K562 (cell line): ENCODE results near the gene GRAMD4. TPM values are rescaled to one million over a fixed set of nuclear protein-coding genes. Genes with fewer than 3 reads are reported as not detected.

Source experiments
- CBFA2T3 ChIP-seq: fragments of 450-650 bp; IDR thresholded peaks from 2 replicates; pipeline ENCODE4 v1.6.1; 2017
- CTBP1 ChIP-seq: fragments of 450-650 bp; IDR thresholded peaks from 2 replicates; pipeline ENCODE4 v1.6.1; 2016; ENCODE audit warnings: borderline replicate concordance
- HSF4 ChIP-seq: fragments of 250-450 bp; sonication (Bioruptor Pico); IDR thresholded peaks from 2 replicates; pipeline ENCODE4 v2.1.2; 2022; ENCODE audit warnings: mild to moderate bottlenecking, moderate library complexity, borderline replicate concordance
- NCOA1 ChIP-seq: fragments of 450-650 bp; IDR thresholded peaks from 2 replicates; pipeline ENCODE4 v1.6.1; 2016; ENCODE audit warnings: low read depth
- NCOR1 ChIP-seq: fragments of 450-650 bp; IDR thresholded peaks from 2 replicates; pipeline ENCODE4 v1.6.1; 2016; ENCODE audit warnings: mild to moderate bottlenecking, moderate library complexity
- NUFIP1 ChIP-seq: fragments of 450-650 bp; IDR thresholded peaks from 2 replicates; pipeline ENCODE4 v1.6.1; 2018; ENCODE audit not compliant: partially characterized antibody
- POLR2A ChIP-seq: fragments of 450-650 bp; conservative IDR thresholded peaks from 2 replicates; pipeline ENCODE4 v1.6.1; 2016
- TRIM24 ChIP-seq, 2 experiments: fragments of 450-650 bp; IDR thresholded peaks; 2 replicates each; pipeline ENCODE4 v1.6.1; 2016
- TRIM28 ChIP-seq: fragments of 450-650 bp; IDR thresholded peaks from 2 replicates; pipeline ENCODE4 v1.6.1; 2017
- ZNF165 ChIP-seq: fragments of 250-450 bp; sonication (Bioruptor Pico); IDR thresholded peaks from 2 replicates; pipeline ENCODE4 v1.4.0; 2020; ENCODE audit warnings: borderline replicate concordance
- ZNF175 ChIP-seq: fragments of 200-800 bp; sonication (Bioruptor generic); IDR thresholded peaks from 2 replicates; pipeline ENCODE4 v1.6.1; 2016; ENCODE audit warnings: low read depth, mild to moderate bottlenecking, missing genetic modification characterization, missing compliant biosample characterization
- ZNF197 ChIP-seq: fragments of 200-800 bp; sonication (Bioruptor generic); IDR thresholded peaks from 2 replicates; pipeline ENCODE4 v1.6.1; 2016; ENCODE audit warnings: low read depth, missing genetic modification characterization, missing compliant biosample characterization
- ZNF24 ChIP-seq: fragments of 450-650 bp; IDR thresholded peaks from 2 replicates; pipeline ENCODE4 v1.6.1; 2016
- ZNF668 ChIP-seq: fragments of 250-450 bp; sonication (Bioruptor Pico); IDR thresholded peaks from 2 replicates; pipeline ENCODE4 v1.8.0; 2022; ENCODE audit warnings: mild to moderate bottlenecking, inconsistent platforms
- ZNF699 ChIP-seq: fragments of 250-450 bp; sonication (Bioruptor Pico); IDR thresholded peaks from 2 replicates; pipeline ENCODE4 v1.8.0; 2021; ENCODE audit warnings: mild to moderate bottlenecking, moderate library complexity; ENCODE audit not compliant: insufficient replicate concordance
- polyA plus RNA-seq, 8 experiments: library from polyadenylated mRNA; depleted of rRNA in 4 of 8; stranded (reverse) in 5 of 8; unstranded in 3 of 8; fragments of >200 nt; fragmentation: Nextera tagmentation in 2 of 8; fragmentation: Illumina TruSeq in 1 of 8; extraction: Ambion mirVana in 2 of 8; extraction: Trizol in 1 of 8; gene quantifications; 2 replicates each; pipeline versions ENCODE4 v1.2.1 to v1.2.3, GENCODE V29; 2011 to 2014; ENCODE audit warnings: inconsistent platforms in 1 of 8, missing spikeins in 1 of 8
- total RNA-seq, 7 experiments: library from RNA; depleted of rRNA in 6 of 7; stranded (reverse); fragments of >200 nt in 6 of 7; fragmentation: Illumina TruSeq in 2 of 7; extraction: Trizol in 2 of 7; gene quantifications; 2 replicates each; pipeline versions ENCODE4 v1.2.1 to v1.2.3, GENCODE V29; 2011 to 2021; ENCODE audit warnings: low replicate concordance in 1 of 7
- TF ChIP-seq, protein P1 (sequence below), 2 experiments: fragments of 450-650 bp; IDR thresholded peaks; 2 replicates each; pipeline ENCODE4 v1.6.1; 2016; ENCODE audit warnings: mild to moderate bottlenecking in 2 of 2, borderline replicate concordance in 1 of 2, low read depth in 1 of 2, moderate library complexity in 1 of 2
- TF ChIP-seq, protein P2 (sequence below): sonication (generic); formaldehyde crosslinking; IDR thresholded peaks from 2 replicates; pipeline ENCODE4 v1.8.1; 2022; ENCODE audit warnings: missing genetic modification reagents
- TF ChIP-seq, protein P3 (sequence below): fragments of 250-450 bp; sonication (Bioruptor Pico); IDR thresholded peaks from 2 replicates; pipeline ENCODE4 v1.4.0; 2020; ENCODE audit warnings: borderline replicate concordance

The GRAMD4 gene
- total and polyA plus RNA-seq, 9 of the 15 experiments (the other 6 are each of a cell fraction or from before 2014, with no cell fraction given), result 0.18 to 44.8 (median 18.6) TPM

GRCh38 chr22:46604306-46604690 lies 15.9 kb upstream of the GRAMD4 start (continued):
- TF ChIP-seq ZNF699 (CRISPR knock-in tag) (no peak), TRIM28 (0 out of 2 replicates have a peak, but pooled peaks have one; percentile 33), ZNF668 (CRISPR knock-in tag) (no peak), POLR2A (peak; percentile 84), HSF4 (no peak), ZNF165 (CRISPR knock-in tag) (no peak), NCOR1 (peak; percentile 92), TRIM24 (IDR thresholded peaks at IDR 0.05) (peak; percentile 85 to 87), NUFIP1 (no peak), CBFA2T3 (peak; percentile 95), ZNF197 (CRISPR knock-in tag) (no peak; the same call in 1 of the 2 replicates), ZNF24 (peak; percentile 20; the same call in 1 of the 2 replicates), NCOA1 (peak; percentile 82; the same call in 1 of the 2 replicates), ZNF175 (CRISPR knock-in tag) (no peak), CTBP1 (peak; percentile 42)
- TF ChIP-seq, protein P1, sequence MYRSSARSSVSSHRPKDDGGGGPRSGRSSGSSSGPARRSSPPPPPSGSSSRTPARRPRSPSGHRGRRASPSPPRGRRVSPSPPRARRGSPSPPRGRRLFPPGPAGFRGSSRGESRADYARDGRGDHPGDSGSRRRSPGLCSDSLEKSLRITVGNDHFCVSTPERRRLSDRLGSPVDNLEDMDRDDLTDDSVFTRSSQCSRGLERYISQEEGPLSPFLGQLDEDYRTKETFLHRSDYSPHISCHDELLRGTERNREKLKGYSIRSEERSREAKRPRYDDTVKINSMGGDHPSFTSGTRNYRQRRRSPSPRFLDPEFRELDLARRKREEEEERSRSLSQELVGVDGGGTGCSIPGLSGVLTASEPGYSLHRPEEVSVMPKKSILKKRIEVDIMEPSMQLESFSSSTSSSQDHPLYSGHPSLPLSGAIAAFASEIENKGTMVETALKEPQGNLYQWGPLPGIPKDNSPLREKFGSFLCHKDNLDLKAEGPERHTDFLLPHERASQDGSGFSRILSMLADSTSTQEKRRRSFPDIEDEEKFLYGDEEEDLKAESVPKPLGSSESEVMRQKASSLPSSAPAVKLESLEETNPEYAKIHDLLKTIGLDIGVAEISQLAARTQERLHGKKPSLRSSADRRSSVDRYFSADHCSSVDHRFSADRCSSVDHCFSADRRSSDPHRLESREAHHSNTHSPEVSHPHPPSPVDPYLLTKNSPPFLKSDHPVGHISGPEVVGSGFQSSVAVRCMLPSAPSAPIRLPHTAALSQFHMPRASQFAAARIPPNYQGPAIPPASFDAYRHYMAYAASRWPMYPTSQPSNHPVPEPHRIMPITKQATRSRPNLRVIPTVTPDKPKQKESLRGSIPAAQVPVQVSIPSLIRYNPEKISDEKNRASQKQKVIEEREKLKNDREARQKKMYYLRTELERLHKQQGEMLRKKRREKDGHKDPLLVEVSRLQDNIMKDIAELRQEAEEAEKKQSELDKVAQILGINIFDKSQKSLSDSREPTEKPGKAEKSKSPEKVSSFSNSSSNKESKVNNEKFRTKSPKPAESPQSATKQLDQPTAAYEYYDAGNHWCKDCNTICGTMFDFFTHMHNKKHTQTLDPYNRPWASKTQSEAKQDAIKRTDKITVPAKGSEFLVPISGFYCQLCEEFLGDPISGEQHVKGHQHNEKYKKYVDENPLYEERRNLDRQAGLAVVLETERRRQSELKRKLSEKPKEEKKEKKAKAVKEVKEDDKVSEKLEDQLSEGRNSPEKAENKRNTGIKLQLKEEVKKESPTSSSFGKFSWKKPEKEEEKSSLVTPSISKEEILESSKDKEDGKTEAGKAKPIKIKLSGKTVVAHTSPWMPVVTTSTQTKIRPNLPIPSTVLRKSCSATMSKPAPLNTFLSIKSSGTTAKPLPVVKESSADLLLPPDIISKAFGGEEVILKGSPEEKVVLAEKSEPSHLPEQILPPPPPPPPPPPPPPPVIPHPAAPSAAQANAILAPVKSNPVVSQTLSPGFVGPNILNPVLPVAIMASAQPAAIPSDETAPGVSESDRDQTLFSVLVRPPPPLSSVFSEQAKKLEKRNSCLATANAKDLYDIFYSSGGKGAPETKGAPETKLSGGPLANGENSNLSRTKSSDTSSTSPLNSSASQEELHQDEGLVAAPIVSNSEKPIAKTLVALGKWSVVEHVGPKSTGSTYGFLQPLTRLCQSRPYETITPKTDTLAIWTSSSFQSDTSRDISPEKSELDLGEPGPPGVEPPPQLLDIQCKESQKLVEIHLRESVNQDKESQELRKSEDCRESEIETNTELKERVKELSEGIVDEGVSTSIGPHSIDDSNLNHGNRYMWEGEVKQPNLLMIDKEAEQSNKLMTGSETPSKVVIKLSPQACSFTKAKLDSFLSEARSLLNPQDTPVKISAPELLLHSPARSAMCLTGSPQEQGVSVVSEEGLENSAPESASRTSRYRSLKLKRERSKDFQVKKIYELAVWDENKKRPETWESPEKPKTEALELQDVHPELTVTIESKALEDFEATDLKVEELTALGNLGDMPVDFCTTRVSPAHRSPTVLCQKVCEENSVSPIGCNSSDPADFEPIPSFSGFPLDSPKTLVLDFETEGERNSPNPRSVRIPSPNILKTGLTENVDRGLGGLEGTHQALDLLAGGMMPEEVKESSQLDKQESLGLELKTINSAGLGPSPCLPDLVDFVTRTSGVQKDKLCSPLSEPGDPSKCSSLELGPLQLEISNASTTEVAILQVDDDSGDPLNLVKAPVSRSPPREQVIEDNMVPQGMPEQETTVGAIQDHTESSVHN (IDR thresholded peaks at IDR 0.05; ENCODE audit: borderline replicate concordance in 1 of 2, low read depth in 1 of 2), result peak in 1 of 2 experiments; percentile 44; a peak in 1 of 4 replicates
- TF ChIP-seq, protein P2, sequence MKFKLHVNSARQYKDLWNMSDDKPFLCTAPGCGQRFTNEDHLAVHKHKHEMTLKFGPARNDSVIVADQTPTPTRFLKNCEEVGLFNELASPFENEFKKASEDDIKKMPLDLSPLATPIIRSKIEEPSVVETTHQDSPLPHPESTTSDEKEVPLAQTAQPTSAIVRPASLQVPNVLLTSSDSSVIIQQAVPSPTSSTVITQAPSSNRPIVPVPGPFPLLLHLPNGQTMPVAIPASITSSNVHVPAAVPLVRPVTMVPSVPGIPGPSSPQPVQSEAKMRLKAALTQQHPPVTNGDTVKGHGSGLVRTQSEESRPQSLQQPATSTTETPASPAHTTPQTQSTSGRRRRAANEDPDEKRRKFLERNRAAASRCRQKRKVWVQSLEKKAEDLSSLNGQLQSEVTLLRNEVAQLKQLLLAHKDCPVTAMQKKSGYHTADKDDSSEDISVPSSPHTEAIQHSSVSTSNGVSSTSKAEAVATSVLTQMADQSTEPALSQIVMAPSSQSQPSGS (CRISPR knock-in tag), result no peak
- TF ChIP-seq, protein P3, sequence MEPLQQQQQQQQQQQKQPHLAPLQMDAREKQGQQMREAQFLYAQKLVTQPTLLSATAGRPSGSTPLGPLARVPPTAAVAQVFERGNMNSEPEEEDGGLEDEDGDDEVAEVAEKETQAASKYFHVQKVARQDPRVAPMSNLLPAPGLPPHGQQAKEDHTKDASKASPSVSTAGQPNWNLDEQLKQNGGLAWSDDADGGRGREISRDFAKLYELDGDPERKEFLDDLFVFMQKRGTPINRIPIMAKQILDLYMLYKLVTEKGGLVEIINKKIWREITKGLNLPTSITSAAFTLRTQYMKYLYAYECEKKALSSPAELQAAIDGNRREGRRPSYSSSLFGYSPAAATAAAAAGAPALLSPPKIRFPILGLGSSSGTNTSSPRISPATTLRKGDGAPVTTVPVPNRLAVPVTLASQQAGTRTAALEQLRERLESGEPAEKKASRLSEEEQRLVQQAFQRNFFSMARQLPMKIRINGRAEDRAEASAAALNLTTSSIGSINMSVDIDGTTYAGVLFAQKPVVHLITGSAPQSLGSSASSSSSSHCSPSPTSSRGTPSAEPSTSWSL (CRISPR knock-in tag), result no peak
